A673 (cell line): Measurements from ENCODE around the gene NRF1. TPM values are rescaled to one million over a fixed set of nuclear protein-coding genes. Genes with fewer than 3 reads are reported as not detected.

Source experiments
- BruUV-seq: library from RNA; stranded (reverse); fragments of 400-500 nt; replicated peaks from 2 replicates; lab custom pipeline; 2021; lab: Mats Ljungman, UMichigan
- CTCF ChIA-PET: fragments of 300-600 bp; sonication (Branson Sonifier 250); formaldehyde crosslinking; loops from one replicate; lab custom pipeline; 2022; ENCODE audit warnings: antibody characterized with exemption; lab: Charles Lee
- POLR2A ChIA-PET: fragments of 300-600 bp; sonication (Branson Sonifier 250); formaldehyde crosslinking; loops from one replicate; lab custom pipeline; 2022; ENCODE audit warnings: antibody characterized with exemption; ENCODE audit not compliant: low non-redundant PET; lab: Charles Lee
- DNase-seq: peaks from one replicate; pipeline ENCODE4 v3.0.0-alpha.2; 2015; ENCODE audit warnings: low spot score
- H3K27ac ChIP-seq: fragments of 200-600 bp; sonication (generic); 2 replicates; pipeline ENCODE4 v1.5.1; 2016; ENCODE audit warnings: mixed run types, low read depth, mild to moderate bottlenecking, mixed read lengths, antibody characterized with exemption, low read length; ENCODE audit not compliant: poor library complexity, severe bottlenecking
- H3K27me3 ChIP-seq: fragments of 200-600 bp; sonication (generic); replicated peaks from 2 replicates; pipeline ENCODE4 v1.6.1; 2017; ENCODE audit warnings: mixed run types, low read depth, mild to moderate bottlenecking, mixed read lengths, antibody characterized with exemption, low read length; ENCODE audit not compliant: insufficient read depth, poor library complexity
- H3K36me3 ChIP-seq: fragments of 200-600 bp; sonication (generic); 2 replicates; pipeline ENCODE4 v1.6.1; 2016; ENCODE audit warnings: mixed run types, mild to moderate bottlenecking, mixed read lengths, antibody characterized with exemption, low read length; ENCODE audit not compliant: insufficient read depth, poor library complexity, severe bottlenecking
- H3K4me1 ChIP-seq: fragments of 200-600 bp; sonication (generic); 2 replicates; pipeline ENCODE4 v1.6.1; 2017; ENCODE audit warnings: mixed run types, mild to moderate bottlenecking, mixed read lengths, antibody characterized with exemption, low read length; ENCODE audit not compliant: insufficient read depth, poor library complexity, severe bottlenecking
- H3K4me3 ChIP-seq: fragments of 200-600 bp; sonication (generic); 2 replicates; pipeline ENCODE4 v1.5.1; 2016; ENCODE audit warnings: low read depth, mixed run types, mild to moderate bottlenecking, mixed read lengths, low read length; ENCODE audit not compliant: poor library complexity, severe bottlenecking
- H3K9me3 ChIP-seq: fragments of 200-600 bp; sonication (generic); 2 replicates; pipeline ENCODE4 v1.6.1; 2016; ENCODE audit warnings: mixed run types, low read depth, mild to moderate bottlenecking, mixed read lengths, antibody characterized with exemption, low read length; ENCODE audit not compliant: poor library complexity, severe bottlenecking
- EZH2 ChIP-seq: fragments of 200-600 bp; sonication (generic); IDR thresholded peaks from 2 replicates; pipeline ENCODE4 v1.6.1; 2017; ENCODE audit warnings: borderline replicate concordance, low read depth, mild to moderate bottlenecking, mixed read lengths, antibody characterized with exemption, low read length; ENCODE audit not compliant: poor library complexity, severe bottlenecking
- intact Hi-C: fragments of 100-400 bp; cut with micrococcal nuclease; formaldehyde crosslinking; loops from one replicate; pipeline ENCODE4 v1.10.0; 2022; ENCODE audit not compliant: unreplicated experiment
- total RNA-seq: library from RNA; stranded (reverse); gene quantifications from 2 replicates; pipeline ENCODE4 v1.2.3, GENCODE V29; 2021
- TF ChIP-seq, protein P1 (sequence below): fragments of 300-800, 200-600 bp; sonication (generic); conservative IDR thresholded peaks from 2 replicates; pipeline ENCODE4 v1.5.1; 2017; ENCODE audit warnings: low read depth, mild to moderate bottlenecking, antibody characterized with exemption, low read length, moderate library complexity, mixed read lengths

The NRF1 gene
- total RNA-seq, 1 experiment from 2014 or later, result 30.2 TPM

DNA sequence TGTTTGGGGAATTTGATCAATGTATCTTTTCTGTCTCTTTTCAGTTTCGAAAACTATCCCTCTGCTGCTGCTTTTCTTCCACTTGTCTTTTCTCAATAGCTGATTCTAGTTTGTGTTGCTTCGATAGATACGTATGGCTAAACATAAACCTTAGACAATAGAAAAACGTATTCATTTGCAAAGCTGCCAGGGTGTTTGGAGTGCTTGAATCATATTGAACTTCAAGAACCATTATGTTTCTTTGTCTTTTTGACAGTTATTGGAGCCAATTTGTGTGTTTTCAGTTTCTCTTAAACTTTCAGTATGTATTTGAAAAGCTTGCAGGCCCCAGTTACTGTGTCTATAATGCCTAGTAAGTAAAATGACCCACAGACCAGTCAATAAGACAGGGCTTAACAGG is 25.1 kb downstream of the NRF1 start:
- Histone ChIP-seq H3K36me3 (no peaks in the 10 kb centered on the region), H3K9me3 (no peaks in the 10 kb centered on the region), H3K27me3 (no peaks in the 10 kb centered on the region), H3K4me1 (peaks cover 7% of the 10 kb centered on the region), H3K27ac (no peak overlapping the region), H3K4me3 (no peak overlapping the region)
- no peak for TF ChIP-seq EZH2
- TF ChIP-seq, protein P1, sequence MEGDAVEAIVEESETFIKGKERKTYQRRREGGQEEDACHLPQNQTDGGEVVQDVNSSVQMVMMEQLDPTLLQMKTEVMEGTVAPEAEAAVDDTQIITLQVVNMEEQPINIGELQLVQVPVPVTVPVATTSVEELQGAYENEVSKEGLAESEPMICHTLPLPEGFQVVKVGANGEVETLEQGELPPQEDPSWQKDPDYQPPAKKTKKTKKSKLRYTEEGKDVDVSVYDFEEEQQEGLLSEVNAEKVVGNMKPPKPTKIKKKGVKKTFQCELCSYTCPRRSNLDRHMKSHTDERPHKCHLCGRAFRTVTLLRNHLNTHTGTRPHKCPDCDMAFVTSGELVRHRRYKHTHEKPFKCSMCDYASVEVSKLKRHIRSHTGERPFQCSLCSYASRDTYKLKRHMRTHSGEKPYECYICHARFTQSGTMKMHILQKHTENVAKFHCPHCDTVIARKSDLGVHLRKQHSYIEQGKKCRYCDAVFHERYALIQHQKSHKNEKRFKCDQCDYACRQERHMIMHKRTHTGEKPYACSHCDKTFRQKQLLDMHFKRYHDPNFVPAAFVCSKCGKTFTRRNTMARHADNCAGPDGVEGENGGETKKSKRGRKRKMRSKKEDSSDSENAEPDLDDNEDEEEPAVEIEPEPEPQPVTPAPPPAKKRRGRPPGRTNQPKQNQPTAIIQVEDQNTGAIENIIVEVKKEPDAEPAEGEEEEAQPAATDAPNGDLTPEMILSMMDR, result no peak
- no TSS peak for BruUV-seq
- POLR2A ChIA-PET, result no interaction called here
- CTCF ChIA-PET, result no interaction called here
- DNase-seq, result no peak
- intact Hi-C loops, result no loop called here

DNA sequence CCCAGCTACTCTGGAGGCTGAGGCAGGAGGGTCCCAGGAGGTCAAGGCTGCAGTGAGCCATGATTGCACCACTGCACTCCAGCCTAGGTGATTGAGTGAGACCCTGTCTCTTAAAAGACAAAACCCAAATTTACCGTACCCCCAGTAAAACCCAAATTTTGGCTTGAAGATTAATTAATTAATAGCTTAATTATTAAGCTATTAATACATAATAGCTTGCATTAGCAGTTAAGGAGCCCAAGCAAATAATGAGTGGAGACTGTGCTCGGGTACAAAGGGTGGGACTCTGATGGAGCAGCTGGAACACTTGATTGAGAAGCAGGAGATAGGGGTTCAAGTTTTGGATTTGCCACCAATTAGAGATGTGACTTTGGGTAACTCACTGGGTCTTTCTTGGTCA is 28.9 kb downstream of the NRF1 start:
- intact Hi-C loops, result loop anchor here (5.0 to 10.0 kb wide), 2 partner anchors 166 to 273 kb away; no protein-coding TSS in a partner anchor
- CTCF ChIA-PET, result no interaction called here
- Histone ChIP-seq H3K36me3 (no peaks in the 10 kb centered on the region), H3K4me3 (no peak overlapping the region), H3K4me1 (peaks cover 12% of the 10 kb centered on the region), H3K9me3 (no peaks in the 10 kb centered on the region), H3K27ac (no peak overlapping the region), H3K27me3 (no peaks in the 10 kb centered on the region)
- no TSS peak for BruUV-seq
- POLR2A ChIA-PET, result no interaction called here
- no peak for TF ChIP-seq EZH2
- TF ChIP-seq, protein P1, result no peak
- no peak for DNase-seq

DNA sequence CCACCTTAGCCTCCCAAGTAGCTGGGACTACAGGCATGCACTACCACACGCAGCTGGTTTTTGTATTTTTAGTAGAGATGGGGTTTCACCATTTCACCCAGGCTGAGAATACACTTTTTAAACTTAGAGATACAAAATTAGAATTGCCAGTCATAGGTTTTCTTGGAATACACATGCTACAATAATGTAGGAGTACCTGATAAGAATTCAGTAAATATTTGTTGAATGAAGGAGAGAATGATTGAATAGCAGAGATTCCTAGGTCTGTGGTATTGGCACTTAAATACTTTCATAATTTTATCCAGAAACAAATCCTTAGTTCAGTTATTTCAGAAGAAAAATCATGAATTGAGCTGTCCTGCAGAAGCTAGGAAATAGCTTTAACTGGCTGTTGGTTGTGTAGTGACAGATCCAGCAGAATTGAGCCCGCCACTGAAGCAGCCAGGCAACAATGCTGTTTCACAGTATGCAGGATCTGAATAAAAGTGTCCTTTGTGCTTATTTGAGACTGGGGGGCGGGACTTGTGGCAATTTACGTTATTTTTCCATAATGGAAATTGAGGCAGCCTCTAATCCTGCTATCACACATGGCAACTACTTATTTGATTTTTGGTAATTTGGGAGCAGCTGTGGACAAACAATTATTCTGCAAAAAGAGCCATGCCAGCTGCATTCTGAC is 31.5 kb downstream of the NRF1 start:
- H3K4me1 ChIP-seq, result peaks cover 21% of the 10 kb centered on the region
- no peak overlapping the region for H3K4me3 ChIP-seq
- H3K9me3 ChIP-seq, result no peaks in the 10 kb centered on the region
- no peak for DNase-seq
- BruUV-seq, result no TSS peak
- ChIA-PET POLR2A (no interaction called here), CTCF (interaction anchor here (0.7 to 1.2 kb wide), 3 partner anchors 267 to 299 kb away, joined by 5 to 7 read pairs (median 6); no protein-coding TSS in a partner anchor)
- intact Hi-C loops, result loop anchor here (5.0 to 10.0 kb wide), 2 partner anchors 168 to 276 kb away; no protein-coding TSS in a partner anchor
- TF ChIP-seq EZH2, result no peak
- TF ChIP-seq, protein P1, result no peak
- H3K27me3 ChIP-seq, result no peaks in the 10 kb centered on the region
- H3K27ac ChIP-seq, result no peak overlapping the region
- H3K36me3 ChIP-seq, result no peaks in the 10 kb centered on the region
